HFFc6 (cell line): ENCODE measurements around the gene STT3B. TPM values are rescaled to one million over a fixed set of nuclear protein-coding genes. Genes with fewer than 3 reads are reported as not detected.

ENCODE experiments used
- DNase-seq: peaks from one replicate; pipeline ENCODE4 v3.0.0-alpha.2; 2018
- H3K27ac Mint-ChIP-seq: 2 replicates; pipeline ENCODE4 v1.8.0; 2020; ENCODE audit warnings: mild to moderate bottlenecking, mixed read lengths
- H3K27me3 Mint-ChIP-seq: 2 replicates; pipeline ENCODE4 v1.8.0; 2021; ENCODE audit warnings: mild to moderate bottlenecking, moderate library complexity, mixed read lengths; ENCODE audit not compliant: insufficient read depth
- H3K36me3 Mint-ChIP-seq: 2 replicates; pipeline ENCODE4 v1.8.0; 2021; ENCODE audit warnings: low read depth, mixed read lengths
- H3K4me1 Mint-ChIP-seq: 2 replicates; pipeline ENCODE4 v1.8.0; 2020; ENCODE audit warnings: low read depth, mixed read lengths
- H3K4me3 Mint-ChIP-seq: 2 replicates; pipeline ENCODE4 v1.8.0; 2020; ENCODE audit warnings: mild to moderate bottlenecking, moderate library complexity, mixed read lengths
- H3K9me3 Mint-ChIP-seq: 2 replicates; pipeline ENCODE4 v1.8.0; 2020; ENCODE audit warnings: mild to moderate bottlenecking, mixed read lengths
- total RNA-seq, 6 experiments: library from RNA; stranded (reverse); fragmentation: NEBNext Ultra II Directional; extraction: Animal tissue kit (Norgen Biotek cat#: 25700); gene quantifications; 2 replicates in 1 of 6; 3 replicates in 5 of 6; pipeline ENCODE4 v1.2.3, GENCODE V29; 2021
- TF ChIP-seq, protein P1 (sequence below): fragments of 200-600 bp; sonication (generic); IDR thresholded peaks from 2 replicates; pipeline ENCODE4 v1.5.0; 2021; ENCODE audit warnings: antibody characterized with exemption, mild to moderate bottlenecking

Gene STT3B
- total RNA-seq, 6 experiments from 2014 or later, result 124 to 153 (median 135) TPM

GRCh38 chr3:31659246-31659645, 126.5 kb downstream of the STT3B start:
- no peak overlapping the region for H3K4me3 Mint-ChIP-seq
- no peaks in the 10 kb centered on the region for H3K27me3 Mint-ChIP-seq
- DNase-seq, result no peak
- no peaks in the 10 kb centered on the region for H3K4me1 Mint-ChIP-seq
- H3K27ac Mint-ChIP-seq, result no peak overlapping the region
- peaks cover 14% of the 10 kb centered on the region for H3K9me3 Mint-ChIP-seq
- H3K36me3 Mint-ChIP-seq, result peaks cover 40% of the 10 kb centered on the region
- TF ChIP-seq, protein P1, sequence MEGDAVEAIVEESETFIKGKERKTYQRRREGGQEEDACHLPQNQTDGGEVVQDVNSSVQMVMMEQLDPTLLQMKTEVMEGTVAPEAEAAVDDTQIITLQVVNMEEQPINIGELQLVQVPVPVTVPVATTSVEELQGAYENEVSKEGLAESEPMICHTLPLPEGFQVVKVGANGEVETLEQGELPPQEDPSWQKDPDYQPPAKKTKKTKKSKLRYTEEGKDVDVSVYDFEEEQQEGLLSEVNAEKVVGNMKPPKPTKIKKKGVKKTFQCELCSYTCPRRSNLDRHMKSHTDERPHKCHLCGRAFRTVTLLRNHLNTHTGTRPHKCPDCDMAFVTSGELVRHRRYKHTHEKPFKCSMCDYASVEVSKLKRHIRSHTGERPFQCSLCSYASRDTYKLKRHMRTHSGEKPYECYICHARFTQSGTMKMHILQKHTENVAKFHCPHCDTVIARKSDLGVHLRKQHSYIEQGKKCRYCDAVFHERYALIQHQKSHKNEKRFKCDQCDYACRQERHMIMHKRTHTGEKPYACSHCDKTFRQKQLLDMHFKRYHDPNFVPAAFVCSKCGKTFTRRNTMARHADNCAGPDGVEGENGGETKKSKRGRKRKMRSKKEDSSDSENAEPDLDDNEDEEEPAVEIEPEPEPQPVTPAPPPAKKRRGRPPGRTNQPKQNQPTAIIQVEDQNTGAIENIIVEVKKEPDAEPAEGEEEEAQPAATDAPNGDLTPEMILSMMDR, result no peak

GRCh38 chr3:31661286-31661685, 128.6 kb downstream of the STT3B start:
- Mint-ChIP-seq H3K27ac (no peak overlapping the region), H3K36me3 (peaks cover 20% of the 10 kb centered on the region), H3K9me3 (no peaks in the 10 kb centered on the region), H3K4me1 (no peaks in the 10 kb centered on the region), H3K27me3 (no peaks in the 10 kb centered on the region), H3K4me3 (no peak overlapping the region)
- no peak for DNase-seq
- TF ChIP-seq, protein P1, result no peak

DNA sequence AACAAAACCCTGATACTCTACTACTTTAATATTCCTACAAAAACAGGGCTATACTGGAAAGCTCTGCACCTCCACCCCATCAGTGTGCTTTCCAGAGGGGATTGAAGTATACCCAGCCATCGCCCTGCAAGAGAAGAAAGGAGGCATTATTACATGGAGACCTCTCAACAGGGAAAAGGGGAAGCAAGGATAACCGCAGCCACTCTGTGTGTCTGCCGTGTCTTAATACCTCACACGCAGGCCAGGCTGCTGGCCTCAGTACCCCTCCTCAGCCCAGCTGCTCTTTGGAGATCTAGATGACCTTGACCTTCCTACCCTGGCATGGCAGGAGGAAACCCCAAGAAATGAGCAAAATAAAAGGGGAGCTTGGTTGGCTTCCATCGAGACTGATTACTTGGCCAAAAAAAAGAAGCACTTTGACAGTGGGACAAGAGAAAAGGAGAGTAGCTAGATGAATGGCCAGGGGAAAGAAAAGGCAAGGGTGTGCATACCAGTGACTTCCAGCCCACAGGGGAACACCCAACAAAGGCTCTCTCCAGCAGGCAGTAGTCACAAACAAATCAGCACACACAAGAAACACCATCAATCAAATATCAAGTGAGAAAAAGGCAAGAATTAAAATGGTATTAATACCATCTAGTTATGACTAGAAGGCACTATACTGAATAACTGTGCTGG, 129.4 kb downstream of the STT3B start:
- H3K4me3 Mint-ChIP-seq, result no peak overlapping the region
- H3K27me3 Mint-ChIP-seq, result no peaks in the 10 kb centered on the region
- H3K36me3 Mint-ChIP-seq, result peaks cover 12% of the 10 kb centered on the region
- no peaks in the 10 kb centered on the region for H3K9me3 Mint-ChIP-seq
- no peak overlapping the region for H3K27ac Mint-ChIP-seq
- TF ChIP-seq, protein P1, result no peak
- no peaks in the 10 kb centered on the region for H3K4me1 Mint-ChIP-seq
- DNase-seq, result no peak

DNA sequence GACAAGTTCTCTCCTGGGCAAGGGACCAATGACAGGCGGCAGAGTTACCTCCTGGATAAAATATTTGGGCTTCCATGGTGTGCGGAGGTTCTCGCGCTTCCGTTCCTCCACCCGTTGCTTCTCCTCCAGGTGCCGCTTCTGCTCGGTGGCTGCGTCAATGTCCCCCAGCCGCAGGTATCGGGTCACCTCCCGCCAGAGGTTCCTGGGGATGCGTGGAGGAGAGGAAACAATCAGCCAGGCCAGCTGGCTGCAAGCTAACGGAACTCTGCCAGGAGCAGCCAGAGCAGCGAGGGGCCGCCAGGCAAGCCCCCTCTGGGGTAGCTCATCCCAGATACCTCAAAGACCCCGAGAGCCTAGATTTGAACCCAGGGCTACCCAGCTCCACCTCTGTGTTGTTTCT, 131.3 kb downstream of the STT3B start:
- no peaks in the 10 kb centered on the region for H3K4me1 Mint-ChIP-seq
- DNase-seq, result no peak
- H3K27ac Mint-ChIP-seq, result no peak overlapping the region
- 0 out of 2 replicates have a peak, but pooled peaks cover 4% of the 10 kb centered on the region for H3K36me3 Mint-ChIP-seq
- no peaks in the 10 kb centered on the region for H3K9me3 Mint-ChIP-seq
- no peak overlapping the region for H3K4me3 Mint-ChIP-seq
- no peaks in the 10 kb centered on the region for H3K27me3 Mint-ChIP-seq
- TF ChIP-seq, protein P1, result no peak

GRCh38 chr3:31667582-31667981, 134.9 kb downstream of the STT3B start:
- Mint-ChIP-seq H3K27ac (no peak overlapping the region), H3K9me3 (no peaks in the 10 kb centered on the region), H3K36me3 (0 out of 2 replicates have a peak, but pooled peaks cover 4% of the 10 kb centered on the region), H3K27me3 (peaks cover 1% of the 10 kb centered on the region; the same call in 1 of the 2 replicates), H3K4me1 (no peaks in the 10 kb centered on the region), H3K4me3 (no peak overlapping the region)
- TF ChIP-seq, protein P1, result no peak
- DNase-seq, result no peak
